Breast epithelium (tissue), 4 donors: Measurements from ENCODE around the gene STARD8. TPM values are rescaled to one million over a fixed set of nuclear protein-coding genes. Genes with fewer than 3 reads are reported as not detected.

Source experiments
- DNase-seq, 2 donors: peaks; one replicate each; pipeline ENCODE4 v3.0.0-alpha.2; 2019; ENCODE audit warnings: low spot score in 2 of 2
- H3K27ac ChIP-seq, 2 donors: fragments of 200-600 bp; sonication (generic) in 1 of 2; one replicate each; pipeline ENCODE4 v1.5.1; 2016 to 2019; ENCODE audit warnings: mild to moderate bottlenecking in 1 of 2
- H3K27me3 ChIP-seq, 2 donors: fragments of 200-600 bp; sonication (generic) in 1 of 2; one replicate each; pipeline versions ENCODE4 v1.5.1 to v1.6.0; 2017 to 2019; ENCODE audit warnings: control low read depth in 1 of 2, mild to moderate bottlenecking in 1 of 2
- H3K36me3 ChIP-seq: fragments of 200-600 bp; one replicate; pipeline ENCODE4 v1.5.1; 2019
- H3K4me1 ChIP-seq, 2 donors: fragments of 200-600 bp; sonication (generic); one replicate each; pipeline ENCODE4 v1.5.1; 2016 to 2019; ENCODE audit warnings: control low read depth in 1 of 2
- H3K4me3 ChIP-seq, 3 donors: fragments of 200-600 bp; sonication (generic); 1 replicate in 2 of 3; 2 replicates in 1 of 3; pipeline ENCODE4 v1.5.1; 2016 to 2019; ENCODE audit warnings: mild to moderate bottlenecking in 3 of 3, moderate library complexity in 2 of 3
- H3K9me3 ChIP-seq, 2 donors: fragments of 200-600 bp; sonication (generic) in 1 of 2; one replicate each; pipeline ENCODE4 v1.5.1; 2016 to 2019; ENCODE audit warnings: control low read depth in 1 of 2
- POLR2A ChIP-seq: fragments of 450-650 bp; IDR thresholded peaks from one replicate; pipeline ENCODE4 v1.6.1; 2016; ENCODE audit warnings: antibody characterized with exemption, mild to moderate bottlenecking, moderate library complexity
- POLR2AphosphoS5 ChIP-seq, 3 donors: sonication (generic); formaldehyde crosslinking; IDR thresholded peaks; one replicate each; pipeline ENCODE4 v1.6.1; 2017; ENCODE audit warnings: antibody characterized with exemption in 3 of 3
- intact Hi-C: fragments of 100-400 bp; cut with DNase I; formaldehyde crosslinking; loops from one replicate; pipeline ENCODE4 v1.15.1; 2023; ENCODE audit warnings: low total_unique reads
- total RNA-seq, 3 donors: library from RNA; depleted of rRNA; stranded (reverse); fragments of >200 nt; gene quantifications; one replicate each; pipeline ENCODE4 v1.1.0, GENCODE V29; 2016
- TF ChIP-seq, protein P1 (sequence below), 3 donors: fragments of 450-650 bp; IDR thresholded peaks; one replicate each; pipeline ENCODE4 v1.5.1; 2016 to 2017; ENCODE audit warnings: antibody characterized with exemption in 3 of 3, mild to moderate bottlenecking in 3 of 3, moderate library complexity in 3 of 3

STARD8 gene
- total RNA-seq, 3 donors from 2014 or later: 6.4 to 18.7 (median 9.2) TPM

DNA sequence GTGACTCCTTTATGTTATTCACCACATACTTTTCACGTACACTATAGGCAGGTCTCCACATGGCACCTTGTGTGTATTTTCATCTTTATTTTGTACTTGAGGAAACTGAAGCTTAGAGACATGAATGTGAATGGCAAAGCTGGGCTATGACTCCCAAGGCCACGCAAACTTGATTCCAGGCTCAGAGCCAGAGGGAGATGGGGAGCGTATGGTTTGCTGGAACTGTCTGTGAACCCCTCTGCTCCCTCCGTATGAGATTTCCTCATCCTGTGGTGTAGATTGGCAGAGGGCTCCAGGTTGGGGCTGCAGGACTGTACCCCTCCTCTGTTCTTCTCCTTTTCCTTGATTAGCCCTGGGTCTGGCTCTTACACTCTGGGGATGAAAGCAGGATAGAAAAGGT, 16.1 kb upstream of the STARD8 start:
- no peak for DNase-seq
- intact Hi-C loops: no loop called here
- no peaks in the 10 kb centered on the region for H3K4me1 ChIP-seq
- no peak overlapping the region for H3K27ac ChIP-seq
- no peaks in the 10 kb centered on the region for H3K9me3 ChIP-seq
- TF ChIP-seq, protein P1, sequence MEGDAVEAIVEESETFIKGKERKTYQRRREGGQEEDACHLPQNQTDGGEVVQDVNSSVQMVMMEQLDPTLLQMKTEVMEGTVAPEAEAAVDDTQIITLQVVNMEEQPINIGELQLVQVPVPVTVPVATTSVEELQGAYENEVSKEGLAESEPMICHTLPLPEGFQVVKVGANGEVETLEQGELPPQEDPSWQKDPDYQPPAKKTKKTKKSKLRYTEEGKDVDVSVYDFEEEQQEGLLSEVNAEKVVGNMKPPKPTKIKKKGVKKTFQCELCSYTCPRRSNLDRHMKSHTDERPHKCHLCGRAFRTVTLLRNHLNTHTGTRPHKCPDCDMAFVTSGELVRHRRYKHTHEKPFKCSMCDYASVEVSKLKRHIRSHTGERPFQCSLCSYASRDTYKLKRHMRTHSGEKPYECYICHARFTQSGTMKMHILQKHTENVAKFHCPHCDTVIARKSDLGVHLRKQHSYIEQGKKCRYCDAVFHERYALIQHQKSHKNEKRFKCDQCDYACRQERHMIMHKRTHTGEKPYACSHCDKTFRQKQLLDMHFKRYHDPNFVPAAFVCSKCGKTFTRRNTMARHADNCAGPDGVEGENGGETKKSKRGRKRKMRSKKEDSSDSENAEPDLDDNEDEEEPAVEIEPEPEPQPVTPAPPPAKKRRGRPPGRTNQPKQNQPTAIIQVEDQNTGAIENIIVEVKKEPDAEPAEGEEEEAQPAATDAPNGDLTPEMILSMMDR (IDR thresholded peaks at IDR 0.05): no peak
- TF ChIP-seq POLR2AphosphoS5 (IDR thresholded peaks at IDR 0.05) (no peak), POLR2A (no peak)
- no peak overlapping the region for H3K4me3 ChIP-seq
- H3K27me3 ChIP-seq: peaks cover 0 to 62% of the 10 kb centered on the region in 2 donors
- no peaks in the 10 kb centered on the region for H3K36me3 ChIP-seq

DNA sequence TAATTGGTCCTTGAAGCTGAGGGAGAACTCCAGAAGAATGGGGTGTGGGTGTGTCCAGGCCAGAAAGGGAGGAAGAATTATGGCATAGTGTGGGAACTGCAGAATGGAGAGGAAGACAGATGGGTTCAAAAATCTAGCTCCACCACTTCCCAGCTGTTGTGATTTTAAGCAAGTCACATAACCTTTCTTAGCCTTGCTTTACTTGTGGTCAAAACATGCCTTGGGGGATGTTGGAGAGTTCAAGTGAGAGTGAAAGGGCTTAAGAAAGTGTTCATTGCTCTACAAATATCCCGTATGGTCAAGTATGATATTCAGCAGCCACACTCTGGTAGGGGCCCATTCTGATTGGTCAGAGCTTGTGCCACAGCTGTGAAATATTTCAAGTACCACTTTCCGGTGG, 15.0 kb upstream of the STARD8 start:
- no peak for DNase-seq
- H3K9me3 ChIP-seq: no peaks in the 10 kb centered on the region
- intact Hi-C loops: no loop called here
- no peaks in the 10 kb centered on the region for H3K4me1 ChIP-seq
- H3K4me3 ChIP-seq: no peak overlapping the region
- no peak overlapping the region for H3K27ac ChIP-seq
- H3K27me3 ChIP-seq: peaks cover 0 to 70% of the 10 kb centered on the region in 2 donors
- TF ChIP-seq, protein P1 (IDR thresholded peaks at IDR 0.05): no peak
- TF ChIP-seq POLR2A: no peak
- no peak for TF ChIP-seq POLR2AphosphoS5 (IDR thresholded peaks at IDR 0.05)
- H3K36me3 ChIP-seq: no peaks in the 10 kb centered on the region

DNA sequence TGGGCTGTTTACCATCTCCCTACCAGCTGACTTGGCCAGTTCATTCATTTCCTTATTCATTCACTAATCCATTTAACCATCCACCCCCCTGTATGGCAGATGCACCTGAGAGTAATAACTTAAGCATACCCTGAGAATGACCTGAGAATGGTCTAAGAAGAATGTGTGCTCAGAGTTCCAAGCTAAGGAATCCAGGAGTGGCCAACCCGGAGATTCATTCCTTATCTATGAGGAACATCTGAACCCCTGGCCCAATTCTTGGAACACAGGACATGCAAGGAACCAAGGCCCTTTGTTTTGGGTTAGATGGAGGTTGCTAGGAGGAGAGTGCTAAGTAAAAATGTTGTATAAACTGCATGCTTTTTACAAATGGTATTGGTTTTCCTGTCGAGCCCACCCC, 13.5 kb upstream of the STARD8 start:
- DNase-seq: no peak
- H3K4me1 ChIP-seq: no peaks in the 10 kb centered on the region
- no peaks in the 10 kb centered on the region for H3K36me3 ChIP-seq
- H3K27ac ChIP-seq: no peak overlapping the region
- intact Hi-C loops: no loop called here
- no peak overlapping the region for H3K4me3 ChIP-seq
- TF ChIP-seq, protein P1 (IDR thresholded peaks at IDR 0.05): no peak
- TF ChIP-seq POLR2AphosphoS5 (IDR thresholded peaks at IDR 0.05): no peak
- no peak for TF ChIP-seq POLR2A
- H3K9me3 ChIP-seq: no peaks in the 10 kb centered on the region
- peaks cover 0 to 78% of the 10 kb centered on the region in 2 donors for H3K27me3 ChIP-seq

DNA sequence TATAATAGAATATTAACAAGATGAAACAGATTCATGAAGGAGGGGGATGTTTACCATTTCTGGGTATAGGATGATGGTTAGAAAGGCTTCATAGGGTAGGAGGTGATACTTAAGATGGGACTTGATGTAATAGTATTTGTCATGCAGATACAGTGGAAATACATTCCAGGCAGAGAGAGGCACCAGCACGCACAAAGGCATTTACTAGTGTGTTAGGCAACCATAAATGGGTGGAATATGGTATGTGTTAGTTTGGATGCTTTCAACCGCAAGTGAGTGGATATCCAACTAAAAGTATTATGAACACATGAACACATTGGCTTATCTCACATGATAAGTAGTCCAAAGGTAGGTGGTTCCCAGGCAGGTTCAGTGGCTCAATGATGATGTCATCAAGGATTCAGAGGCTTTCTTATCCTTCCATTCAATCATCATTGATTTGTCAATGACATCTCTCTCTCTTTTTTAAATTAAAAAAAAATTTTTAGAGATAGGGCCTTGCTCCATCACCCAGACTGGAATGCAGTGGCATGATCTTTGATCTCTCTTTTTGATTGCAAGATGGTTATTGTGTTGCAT, 12.7 kb upstream of the STARD8 start:
- intact Hi-C loops: no loop called here
- Histone ChIP-seq H3K9me3 (no peaks in the 10 kb centered on the region), H3K4me1 (no peaks in the 10 kb centered on the region), H3K4me3 (no peak overlapping the region), H3K27ac (no peak overlapping the region), H3K27me3 (peaks cover 0 to 80% of the 10 kb centered on the region in 2 donors), H3K36me3 (no peaks in the 10 kb centered on the region)
- TF ChIP-seq POLR2A (no peak), POLR2AphosphoS5 (IDR thresholded peaks at IDR 0.05) (no peak)
- TF ChIP-seq, protein P1 (IDR thresholded peaks at IDR 0.05): no peak
- DNase-seq: no peak

DNA sequence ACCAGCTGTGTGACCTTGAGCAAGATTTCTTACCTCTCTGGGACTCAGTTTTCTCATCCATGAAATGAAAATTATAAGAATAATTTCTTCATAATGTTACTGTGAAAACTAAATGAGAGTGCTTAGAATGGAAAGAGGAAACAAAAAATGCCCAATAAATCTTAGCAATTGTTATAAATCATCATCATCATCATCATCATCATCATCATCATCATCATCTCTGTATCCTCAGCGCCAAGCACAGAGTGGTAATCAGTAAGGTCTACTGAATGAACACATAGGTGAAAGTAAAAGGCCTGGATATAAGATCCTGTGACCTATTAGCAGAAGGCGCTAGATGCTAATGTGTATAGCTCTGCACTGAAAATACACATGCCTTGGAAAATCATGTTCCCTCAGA, 6.8 kb upstream of the STARD8 start:
- Histone ChIP-seq H3K4me3 (no peak overlapping the region), H3K27me3 (peaks cover 0 to 64% of the 10 kb centered on the region in 2 donors), H3K9me3 (no peaks in the 10 kb centered on the region), H3K27ac (no peak overlapping the region), H3K36me3 (no peaks in the 10 kb centered on the region), H3K4me1 (no peaks in the 10 kb centered on the region)
- intact Hi-C loops: no loop called here
- no peak for TF ChIP-seq POLR2AphosphoS5 (IDR thresholded peaks at IDR 0.05)
- TF ChIP-seq POLR2A: no peak
- TF ChIP-seq, protein P1 (IDR thresholded peaks at IDR 0.05): no peak
- DNase-seq: no peak
